Glutamatergic neuron (in vitro differentiated cells): ENCODE data around the gene C16orf96. TPM values are rescaled to one million over a fixed set of nuclear protein-coding genes. Genes with fewer than 3 reads are reported as not detected.

Experiments
- DNase-seq: peaks from one replicate; pipeline ENCODE4 v3.0.0; 2022
- H3K27ac Mint-ChIP-seq: one replicate; pipeline ENCODE4 v1.8.0; 2020; ENCODE audit warnings: mild to moderate bottlenecking, mixed read lengths, inconsistent platforms; ENCODE audit not compliant: unreplicated experiment
- H3K27me3 Mint-ChIP-seq: one replicate; pipeline ENCODE4 v1.8.0; 2020; ENCODE audit warnings: mild to moderate bottlenecking, moderate library complexity, mixed read lengths, inconsistent platforms; ENCODE audit not compliant: unreplicated experiment
- H3K36me3 Mint-ChIP-seq: one replicate; pipeline ENCODE4 v1.8.0; 2020; ENCODE audit warnings: mild to moderate bottlenecking, mixed read lengths, inconsistent platforms; ENCODE audit not compliant: unreplicated experiment
- H3K4me1 Mint-ChIP-seq: one replicate; pipeline ENCODE4 v1.8.0; 2020; ENCODE audit warnings: mild to moderate bottlenecking, low read depth, mixed read lengths, inconsistent platforms; ENCODE audit not compliant: unreplicated experiment
- H3K4me3 Mint-ChIP-seq: one replicate; pipeline ENCODE4 v1.8.0; 2020; ENCODE audit warnings: mild to moderate bottlenecking, mixed read lengths, inconsistent platforms; ENCODE audit not compliant: unreplicated experiment
- H3K9me3 Mint-ChIP-seq: one replicate; pipeline ENCODE4 v1.8.0; 2020; ENCODE audit warnings: mild to moderate bottlenecking, moderate library complexity, mixed read lengths, inconsistent platforms; ENCODE audit not compliant: unreplicated experiment
- total RNA-seq: library from RNA; stranded (reverse); fragmentation: NEBNext Ultra II Directional; extraction: Animal tissue kit (Norgen Biotek cat#: 25700); gene quantifications from one replicate; pipeline ENCODE4 v1.2.1, GENCODE V29; 2021; ENCODE audit not compliant: unreplicated experiment
- TF ChIP-seq, protein P1 (sequence below): fragments of 200-600 bp; sonication (generic); IDR thresholded peaks from one replicate; pipeline ENCODE4 v1.5.0; 2021; ENCODE audit not compliant: partially characterized antibody, unreplicated experiment

Gene C16orf96
- total RNA-seq, 1 donor from 2014 or later: 0.83 TPM

- TF ChIP-seq, protein P1, sequence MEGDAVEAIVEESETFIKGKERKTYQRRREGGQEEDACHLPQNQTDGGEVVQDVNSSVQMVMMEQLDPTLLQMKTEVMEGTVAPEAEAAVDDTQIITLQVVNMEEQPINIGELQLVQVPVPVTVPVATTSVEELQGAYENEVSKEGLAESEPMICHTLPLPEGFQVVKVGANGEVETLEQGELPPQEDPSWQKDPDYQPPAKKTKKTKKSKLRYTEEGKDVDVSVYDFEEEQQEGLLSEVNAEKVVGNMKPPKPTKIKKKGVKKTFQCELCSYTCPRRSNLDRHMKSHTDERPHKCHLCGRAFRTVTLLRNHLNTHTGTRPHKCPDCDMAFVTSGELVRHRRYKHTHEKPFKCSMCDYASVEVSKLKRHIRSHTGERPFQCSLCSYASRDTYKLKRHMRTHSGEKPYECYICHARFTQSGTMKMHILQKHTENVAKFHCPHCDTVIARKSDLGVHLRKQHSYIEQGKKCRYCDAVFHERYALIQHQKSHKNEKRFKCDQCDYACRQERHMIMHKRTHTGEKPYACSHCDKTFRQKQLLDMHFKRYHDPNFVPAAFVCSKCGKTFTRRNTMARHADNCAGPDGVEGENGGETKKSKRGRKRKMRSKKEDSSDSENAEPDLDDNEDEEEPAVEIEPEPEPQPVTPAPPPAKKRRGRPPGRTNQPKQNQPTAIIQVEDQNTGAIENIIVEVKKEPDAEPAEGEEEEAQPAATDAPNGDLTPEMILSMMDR: no peak
- Mint-ChIP-seq H3K4me1 (peaks cover 17% of the 10 kb centered on the region), H3K9me3 (peaks cover 6% of the 10 kb centered on the region), H3K27me3 (peaks cover 10% of the 10 kb centered on the region), H3K27ac (no peak overlapping the region), H3K36me3 (no peaks in the 10 kb centered on the region), H3K4me3 (no peak overlapping the region)
- DNase-seq: no peak
Observed at GRCh38 chr16:4591191-4591590, 35.1 kb downstream of the C16orf96 start.

DNA sequence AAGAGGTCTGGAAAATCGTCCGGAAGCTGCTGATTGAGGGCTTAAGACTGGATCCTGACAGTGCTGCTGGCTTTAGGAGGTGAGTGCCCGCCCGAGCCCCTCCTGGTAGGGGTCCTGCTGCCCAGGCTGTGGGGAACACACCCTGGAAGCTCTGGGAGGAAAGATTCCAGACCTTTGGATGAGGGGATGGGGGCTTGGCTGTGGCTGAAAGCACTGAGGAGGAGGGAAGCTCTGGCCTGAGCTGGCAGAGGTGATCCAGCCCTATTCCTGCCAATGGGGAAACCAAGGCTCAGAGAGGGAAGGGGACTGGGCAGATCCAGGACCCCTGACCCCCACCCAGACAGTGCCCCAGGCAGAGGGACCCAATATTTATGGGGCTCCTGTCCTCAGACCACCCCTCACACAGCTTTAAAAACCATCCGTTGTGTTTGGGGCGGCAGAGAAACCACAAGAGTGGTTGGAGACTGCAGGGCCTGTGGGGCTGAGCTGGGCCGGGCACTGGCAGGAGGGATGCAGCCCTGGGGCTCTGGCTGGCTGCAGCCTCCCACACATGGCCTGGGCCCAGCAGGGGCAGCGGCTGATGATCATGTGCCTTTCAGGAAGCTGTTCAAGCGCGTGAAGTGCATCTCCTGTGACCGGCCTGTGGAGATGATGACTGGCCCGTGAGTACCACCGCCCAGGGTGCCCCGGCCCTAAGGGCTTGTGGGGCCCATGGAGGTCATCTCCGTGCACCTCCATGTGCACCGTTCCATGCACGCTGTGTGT is 35.7 kb downstream of the C16orf96 start:
- H3K4me3 Mint-ChIP-seq: no peak overlapping the region

DNA sequence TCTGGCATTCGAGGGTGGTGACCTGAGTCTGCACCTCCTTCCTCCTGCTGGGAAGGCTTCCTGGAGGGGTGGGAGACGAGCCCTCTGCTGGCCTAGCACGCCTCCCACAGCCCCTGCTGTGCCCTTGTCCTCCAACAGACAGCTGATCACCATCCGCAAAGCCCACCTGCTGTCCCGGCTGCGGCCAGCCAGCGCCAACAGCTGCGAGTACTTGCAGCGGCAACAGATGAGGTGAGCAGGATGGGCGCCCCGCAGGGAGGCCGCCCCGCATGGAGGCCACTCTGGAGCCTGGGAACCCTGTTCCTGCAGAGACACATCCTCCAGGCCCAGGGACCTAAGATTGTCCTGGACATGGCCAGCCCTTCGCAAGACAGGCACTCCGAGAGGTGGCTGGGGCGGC is 36.9 kb downstream of the C16orf96 start:
- peak overlapping the region; percentile 88 for H3K27ac Mint-ChIP-seq
- H3K36me3 Mint-ChIP-seq: no peaks in the 10 kb centered on the region
- no peak overlapping the region for H3K4me3 Mint-ChIP-seq
- H3K27me3 Mint-ChIP-seq: peaks cover 5% of the 10 kb centered on the region
- peaks cover 6% of the 10 kb centered on the region for H3K9me3 Mint-ChIP-seq
- DNase-seq: peak; percentile 78
- TF ChIP-seq, protein P1: no peak
- H3K4me1 Mint-ChIP-seq: peaks cover 16% of the 10 kb centered on the region

More for the DNA sequence above, 35.7 kb downstream of the C16orf96 start:
- TF ChIP-seq, protein P1: no peak
- H3K36me3 Mint-ChIP-seq: no peaks in the 10 kb centered on the region
- peak overlapping the region; percentile 44 for H3K27ac Mint-ChIP-seq
- peaks cover 6% of the 10 kb centered on the region for H3K9me3 Mint-ChIP-seq
- H3K27me3 Mint-ChIP-seq: peaks cover 10% of the 10 kb centered on the region
- peaks cover 15% of the 10 kb centered on the region for H3K4me1 Mint-ChIP-seq
- no peak for DNase-seq

DNA sequence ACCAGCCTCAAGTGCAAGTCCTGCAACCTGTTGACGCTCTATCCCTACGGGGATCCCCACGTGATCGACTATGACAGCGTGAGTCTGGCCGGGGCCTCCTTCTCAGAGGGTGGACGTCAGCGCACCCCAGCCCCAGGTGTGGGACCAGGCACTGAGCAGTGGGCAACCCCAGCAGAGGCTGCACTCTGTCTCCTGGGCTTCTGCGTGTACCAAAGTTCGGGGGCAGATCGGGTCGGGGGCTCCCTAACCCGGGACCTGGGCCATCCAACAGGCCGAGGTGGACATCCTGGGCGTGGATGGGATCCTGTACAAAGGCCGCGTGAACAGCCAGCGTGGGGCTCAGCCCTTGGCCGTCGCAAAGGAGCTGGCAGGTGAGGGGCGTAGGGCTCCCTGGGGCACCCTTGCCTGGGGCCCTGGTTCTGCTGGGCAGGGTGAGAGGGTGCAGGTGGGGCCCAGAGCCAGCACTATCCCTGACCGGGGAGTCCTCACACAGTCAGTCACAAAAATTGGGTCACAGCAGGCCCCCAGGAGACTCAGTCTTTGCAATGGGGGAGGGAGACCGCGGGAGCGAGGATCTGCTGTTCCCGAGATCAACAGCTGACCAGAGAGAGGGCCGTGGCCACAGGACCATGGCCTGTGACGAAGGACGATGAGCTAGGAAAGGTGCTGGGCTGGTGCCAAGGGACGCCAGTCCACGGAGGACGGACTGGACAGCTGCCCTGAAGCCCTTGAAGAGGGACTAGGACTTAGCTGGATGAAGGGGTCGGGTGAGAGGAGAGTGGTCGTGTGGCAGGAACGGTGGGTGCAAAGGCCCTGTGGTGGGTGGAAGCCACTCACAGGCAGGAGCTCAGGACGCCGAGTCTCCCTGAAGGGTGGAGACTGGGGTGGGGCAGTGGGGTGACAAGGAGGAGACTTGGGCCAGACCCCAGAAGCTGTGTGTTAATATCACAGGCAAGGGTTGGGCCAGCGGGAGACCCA is 38.6 kb downstream of the C16orf96 start:
- TF ChIP-seq, protein P1: no peak
- no peak overlapping the region for H3K4me3 Mint-ChIP-seq
- H3K27ac Mint-ChIP-seq: no peak overlapping the region

More for the DNA sequence above, 38.6 kb downstream of the C16orf96 start:
- Mint-ChIP-seq H3K36me3 (no peaks in the 10 kb centered on the region), H3K4me1 (peaks cover 16% of the 10 kb centered on the region), H3K9me3 (peaks cover 8% of the 10 kb centered on the region), H3K27me3 (peaks cover 5% of the 10 kb centered on the region)
- no peak for DNase-seq
